Colonic mucosa (tissue), 4 donors: ENCODE data around the gene PLCG1. TPM values are rescaled to one million over a fixed set of nuclear protein-coding genes. Genes with fewer than 3 reads are reported as not detected.

Experiments used
- DNase-seq: peaks from one replicate; pipeline ENCODE4 v3.0.0-alpha.2; 2020
- H3K27ac ChIP-seq: fragments of 200-600 bp; one replicate; pipeline ENCODE4 v1.8.0; 2021
- H3K27me3 ChIP-seq: fragments of 200-600 bp; one replicate; pipeline ENCODE4 v1.8.0; 2021
- H3K36me3 ChIP-seq: fragments of 200-600 bp; one replicate; pipeline ENCODE4 v1.8.0; 2021
- H3K4me1 ChIP-seq: fragments of 200-600 bp; one replicate; pipeline ENCODE4 v1.8.0; 2021; ENCODE audit warnings: mild to moderate bottlenecking
- H3K4me3 ChIP-seq: fragments of 200-600 bp; one replicate; pipeline ENCODE4 v1.8.0; 2021
- H3K9ac ChIP-seq, 2 donors: one replicate each; pipeline ENCODE4 v1.7.0; 2013; ENCODE audit warnings: control low read depth in 2 of 2, low read depth in 2 of 2, low read length in 2 of 2
- H3K9me3 ChIP-seq: fragments of 200-600 bp; one replicate; pipeline ENCODE4 v1.8.0; 2021
- CTCF ChIP-seq: fragments of 200-600 bp; IDR thresholded peaks from one replicate; pipeline ENCODE4 v1.8.0; 2022; ENCODE audit warnings: antibody characterized with exemption, mild to moderate bottlenecking
- intact Hi-C: fragments of 100-400 bp; cut with DNase I; formaldehyde crosslinking; loops from one replicate; pipeline ENCODE4 v1.14.1; 2022
- total RNA-seq, 2 donors: library from RNA; stranded (reverse); fragmentation: NEBNext Ultra II Directional in 1 of 2; extraction: Animal tissue kit (Norgen Biotek cat#: 25700) in 1 of 2; gene quantifications; one replicate each; pipeline ENCODE4 v1.2.1, GENCODE V29; 2021
- donor health status: healthy.
- donor health status: DM: no; HTN: no; CAD: no.
- donor health status: DM: no; HTN: no; CAD: no.

PLCG1 gene
- total RNA-seq, 2 donors from 2014 or later, result 57.3 to 67.4 TPM

GRCh38 chr20:41168281-41169161, 31.2 kb downstream of the PLCG1 start:
- Histone ChIP-seq H3K27me3 (no peaks in the 10 kb centered on the region), H3K4me3 (no peak overlapping the region), H3K9ac (no peak overlapping the region), H3K4me1 (no peaks in the 10 kb centered on the region), H3K36me3 (peaks cover 18% of the 10 kb centered on the region), H3K9me3 (no peaks in the 10 kb centered on the region), H3K27ac (no peak overlapping the region)
- TF ChIP-seq CTCF, result no peak
- no peak for DNase-seq
- intact Hi-C loops, result no loop called here

- no peak for DNase-seq
- Histone ChIP-seq H3K36me3 (peaks cover 11% of the 10 kb centered on the region), H3K4me3 (no peak overlapping the region), H3K9me3 (no peaks in the 10 kb centered on the region), H3K9ac (no peak overlapping the region), H3K27ac (no peak overlapping the region), H3K4me1 (no peaks in the 10 kb centered on the region), H3K27me3 (no peaks in the 10 kb centered on the region)
- intact Hi-C loops, result no loop called here
- TF ChIP-seq CTCF, result no peak
Observed at GRCh38 chr20:41169162-41169690, 31.9 kb downstream of the PLCG1 start.

- peak; percentile 16 for DNase-seq
- intact Hi-C loops, result no loop called here
- no peak overlapping the region for H3K27ac ChIP-seq
- H3K4me3 ChIP-seq, result no peak overlapping the region
- no peaks in the 10 kb centered on the region for H3K9me3 ChIP-seq
- H3K36me3 ChIP-seq, result peaks cover 10% of the 10 kb centered on the region
- TF ChIP-seq CTCF, result no peak
- H3K27me3 ChIP-seq, result no peaks in the 10 kb centered on the region
- H3K9ac ChIP-seq, result no peak overlapping the region
- no peaks in the 10 kb centered on the region for H3K4me1 ChIP-seq
Observed at GRCh38 chr20:41169791-41170351, 32.5 kb downstream of the PLCG1 start.

GRCh38 chr20:41170386-41171105, 33.2 kb downstream of the PLCG1 start:
- H3K9ac ChIP-seq, result no peak overlapping the region
- DNase-seq, result peak; percentile 13
- no peaks in the 10 kb centered on the region for H3K4me1 ChIP-seq
- intact Hi-C loops, result no loop called here
- no peak overlapping the region for H3K27ac ChIP-seq
- TF ChIP-seq CTCF, result no peak
- no peaks in the 10 kb centered on the region for H3K27me3 ChIP-seq
- H3K9me3 ChIP-seq, result no peaks in the 10 kb centered on the region
- H3K36me3 ChIP-seq, result peaks cover 7% of the 10 kb centered on the region
- no peak overlapping the region for H3K4me3 ChIP-seq

GRCh38 chr20:41171736-41172295, 34.5 kb downstream of the PLCG1 start:
- Histone ChIP-seq H3K9ac (no peak overlapping the region), H3K27ac (no peak overlapping the region), H3K9me3 (no peaks in the 10 kb centered on the region), H3K36me3 (peaks cover 10% of the 10 kb centered on the region), H3K4me3 (no peak overlapping the region), H3K27me3 (no peaks in the 10 kb centered on the region), H3K4me1 (no peaks in the 10 kb centered on the region)
- DNase-seq, result peak; percentile 12
- TF ChIP-seq CTCF, result no peak
- intact Hi-C loops, result no loop called here
